Activated B cell treated with CpG ODN at 0.5 μM for 24 hours (primary cell): Measurements from ENCODE around the gene BRIP1. TPM values are rescaled to one million over a fixed set of nuclear protein-coding genes. Genes with fewer than 3 reads are reported as not detected.

ENCODE experiments used
- ATAC-seq: fragments of 200-7000 bp; cut with Tn5 transposase; one replicate; pipeline ENCODE4 v1.10.0; 2021; ENCODE audit warnings: low read depth, mild to moderate bottlenecking, moderate library complexity
- CTCF ChIA-PET: fragments of 350-600 bp; sonication (Branson Sonifier 250); formaldehyde crosslinking; loops from one replicate; lab custom pipeline; 2021; ENCODE audit warnings: antibody characterized with exemption; lab: Charles Lee
- POLR2A ChIA-PET: fragments of 350-600 bp; sonication (Branson Sonifier 250); formaldehyde crosslinking; loops from one replicate; lab custom pipeline; 2021; ENCODE audit warnings: antibody characterized with exemption; lab: Charles Lee
- DNase-seq: peaks from one replicate; pipeline ENCODE4 v3.0.0; 2022
- H3K27ac Mint-ChIP-seq: one replicate; pipeline ENCODE4 v1.8.0; 2020; ENCODE audit warnings: mixed read lengths
- H3K27me3 Mint-ChIP-seq: one replicate; pipeline ENCODE4 v1.8.0; 2021; ENCODE audit warnings: mixed read lengths
- H3K36me3 Mint-ChIP-seq: one replicate; pipeline ENCODE4 v1.8.0; 2021; ENCODE audit warnings: low read depth, mixed read lengths
- H3K4me1 Mint-ChIP-seq: one replicate; pipeline ENCODE4 v1.8.0; 2021; ENCODE audit warnings: mixed read lengths
- H3K4me3 Mint-ChIP-seq: one replicate; pipeline ENCODE4 v1.8.0; 2020; ENCODE audit warnings: mild to moderate bottlenecking, mixed read lengths
- H3K9me3 Mint-ChIP-seq: one replicate; pipeline ENCODE4 v1.8.0; 2020; ENCODE audit warnings: mixed read lengths
- intact Hi-C: fragments of 100-400 bp; cut with micrococcal nuclease; formaldehyde crosslinking; loops from one replicate; pipeline ENCODE4 v1.15.1; 2024
- total RNA-seq: library from RNA; stranded (reverse); gene quantifications from 2 replicates; pipeline ENCODE4 v1.2.3, GENCODE V29; 2022
- TF ChIP-seq, protein P1 (sequence below): fragments of 200-600 bp; IDR thresholded peaks from one replicate; pipeline ENCODE4 v1.8.0; 2022; ENCODE audit warnings: antibody characterized with exemption, mild to moderate bottlenecking

Gene BRIP1
- total RNA-seq, 1 donor from 2014 or later = 2.5 TPM

DNA sequence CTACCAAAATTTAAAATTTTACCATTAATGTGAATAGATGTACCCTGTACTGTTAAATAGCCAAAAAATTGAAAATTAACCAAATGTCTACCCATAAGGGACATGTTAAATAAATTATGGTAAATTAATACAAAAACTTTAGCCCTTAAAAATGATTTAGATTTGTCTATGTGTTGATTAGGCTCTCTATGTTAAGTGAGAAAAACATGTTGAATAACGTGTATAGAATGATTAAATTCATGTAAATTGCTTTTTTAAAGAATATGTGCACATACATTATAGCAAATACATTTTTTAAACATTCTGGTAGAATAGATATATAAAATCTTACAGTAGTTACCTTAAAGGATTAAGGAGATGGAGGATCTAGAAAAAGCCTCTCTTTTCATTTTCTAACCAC lies 59.5 kb downstream of the BRIP1 start:
- no peaks in the 10 kb centered on the region for H3K9me3 Mint-ChIP-seq
- ChIA-PET POLR2A (no interaction called here), CTCF (no interaction called here)
- TF ChIP-seq, protein P1, sequence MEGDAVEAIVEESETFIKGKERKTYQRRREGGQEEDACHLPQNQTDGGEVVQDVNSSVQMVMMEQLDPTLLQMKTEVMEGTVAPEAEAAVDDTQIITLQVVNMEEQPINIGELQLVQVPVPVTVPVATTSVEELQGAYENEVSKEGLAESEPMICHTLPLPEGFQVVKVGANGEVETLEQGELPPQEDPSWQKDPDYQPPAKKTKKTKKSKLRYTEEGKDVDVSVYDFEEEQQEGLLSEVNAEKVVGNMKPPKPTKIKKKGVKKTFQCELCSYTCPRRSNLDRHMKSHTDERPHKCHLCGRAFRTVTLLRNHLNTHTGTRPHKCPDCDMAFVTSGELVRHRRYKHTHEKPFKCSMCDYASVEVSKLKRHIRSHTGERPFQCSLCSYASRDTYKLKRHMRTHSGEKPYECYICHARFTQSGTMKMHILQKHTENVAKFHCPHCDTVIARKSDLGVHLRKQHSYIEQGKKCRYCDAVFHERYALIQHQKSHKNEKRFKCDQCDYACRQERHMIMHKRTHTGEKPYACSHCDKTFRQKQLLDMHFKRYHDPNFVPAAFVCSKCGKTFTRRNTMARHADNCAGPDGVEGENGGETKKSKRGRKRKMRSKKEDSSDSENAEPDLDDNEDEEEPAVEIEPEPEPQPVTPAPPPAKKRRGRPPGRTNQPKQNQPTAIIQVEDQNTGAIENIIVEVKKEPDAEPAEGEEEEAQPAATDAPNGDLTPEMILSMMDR = no peak
- no peaks in the 10 kb centered on the region for H3K27me3 Mint-ChIP-seq
- intact Hi-C loops = no loop called here
- H3K4me1 Mint-ChIP-seq = peaks cover 15% of the 10 kb centered on the region
- H3K4me3 Mint-ChIP-seq = no peak overlapping the region
- H3K27ac Mint-ChIP-seq = no peak overlapping the region
- no peak for DNase-seq
- no peak for ATAC-seq
- peaks cover 2% of the 10 kb centered on the region for H3K36me3 Mint-ChIP-seq

DNA sequence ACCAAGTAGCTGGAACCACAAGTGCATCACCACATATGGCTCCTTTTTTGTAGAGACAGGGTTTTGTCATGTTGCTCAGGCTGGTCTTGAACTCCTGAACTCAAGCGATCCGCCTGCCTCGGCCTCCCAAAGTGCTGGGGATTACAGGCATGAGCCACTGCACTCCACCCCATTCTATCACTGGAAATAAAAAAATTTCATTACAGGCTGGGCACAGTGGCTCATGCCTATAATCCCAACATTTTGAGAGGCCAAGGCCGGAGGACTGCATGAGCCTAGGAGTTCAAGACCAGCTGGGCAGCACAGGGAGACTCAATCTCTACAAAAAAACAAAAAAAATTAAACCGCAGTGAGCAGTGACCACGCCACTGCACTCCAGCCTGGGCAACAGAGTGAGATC lies 60.1 kb downstream of the BRIP1 start:
- TF ChIP-seq, protein P1 = no peak
- no peaks in the 10 kb centered on the region for H3K27me3 Mint-ChIP-seq
- POLR2A ChIA-PET = no interaction called here
- CTCF ChIA-PET = no interaction called here
- intact Hi-C loops = no loop called here
- no peaks in the 10 kb centered on the region for H3K36me3 Mint-ChIP-seq
- DNase-seq (no peak), ATAC-seq (no peak)
- no peaks in the 10 kb centered on the region for H3K9me3 Mint-ChIP-seq
- no peak overlapping the region for H3K4me3 Mint-ChIP-seq
- peaks cover 15% of the 10 kb centered on the region for H3K4me1 Mint-ChIP-seq
- no peak overlapping the region for H3K27ac Mint-ChIP-seq

DNA sequence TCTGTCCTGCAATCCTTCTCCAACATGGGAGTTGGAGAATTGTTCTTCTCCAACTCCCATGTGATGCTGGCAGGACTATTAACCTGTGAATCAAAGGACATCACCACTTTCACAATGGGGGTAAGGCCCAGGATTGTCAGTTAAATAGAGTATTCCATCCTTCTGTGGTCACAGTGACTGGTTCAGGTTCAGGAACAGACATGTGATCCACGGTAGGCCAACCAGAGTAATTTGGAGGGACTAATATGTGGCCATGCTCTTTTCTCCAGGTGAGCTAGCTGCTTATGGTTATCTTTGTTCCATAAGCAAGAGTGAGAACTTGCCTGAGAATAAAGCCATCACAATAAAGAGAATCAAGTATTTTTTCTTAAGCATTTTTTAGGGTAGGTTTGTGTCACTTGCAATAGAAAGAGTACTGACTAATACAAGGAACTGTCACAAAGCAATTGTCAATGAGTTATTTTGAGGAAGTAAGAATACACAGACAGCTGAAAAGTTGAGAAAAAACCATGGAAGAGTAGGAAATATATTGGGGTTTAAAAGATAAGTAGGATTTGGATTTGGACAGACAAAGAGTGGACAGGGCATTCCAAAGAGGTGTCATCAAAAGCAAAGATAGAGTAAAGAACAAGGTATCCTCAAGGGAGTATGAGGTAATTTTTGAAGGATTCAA lies 63.4 kb downstream of the BRIP1 start:
- no peaks in the 10 kb centered on the region for H3K9me3 Mint-ChIP-seq
- H3K27ac Mint-ChIP-seq = no peak overlapping the region
- no peak for DNase-seq
- TF ChIP-seq, protein P1 = no peak
- H3K4me1 Mint-ChIP-seq = peaks cover 8% of the 10 kb centered on the region
- H3K4me3 Mint-ChIP-seq = no peak overlapping the region
- intact Hi-C loops = no loop called here
- no peak for ATAC-seq
- no peaks in the 10 kb centered on the region for H3K27me3 Mint-ChIP-seq
- H3K36me3 Mint-ChIP-seq = no peaks in the 10 kb centered on the region
- CTCF ChIA-PET = no interaction called here
- POLR2A ChIA-PET = no interaction called here

DNA sequence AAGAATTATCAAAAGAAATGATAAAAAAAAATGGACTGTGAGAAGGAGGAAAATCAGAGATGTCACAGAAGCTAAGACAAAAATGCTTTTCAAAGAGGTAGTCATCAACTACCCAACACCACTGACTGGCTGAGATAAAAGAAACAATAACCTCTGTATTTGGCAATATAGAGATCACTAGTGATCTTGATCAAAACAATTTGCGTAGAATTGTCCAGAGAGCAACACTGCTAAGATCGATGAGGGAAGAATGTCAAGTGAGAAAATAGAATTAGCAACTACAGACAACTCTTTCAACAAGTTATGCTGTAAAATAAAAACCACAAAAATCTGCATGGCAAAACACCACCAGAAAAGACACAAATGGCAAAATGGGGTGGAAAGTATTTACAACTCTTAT lies 66.0 kb downstream of the BRIP1 start:
- Mint-ChIP-seq H3K4me3 (no peak overlapping the region), H3K4me1 (peaks cover 8% of the 10 kb centered on the region), H3K27ac (no peak overlapping the region), H3K27me3 (no peaks in the 10 kb centered on the region), H3K36me3 (no peaks in the 10 kb centered on the region), H3K9me3 (no peaks in the 10 kb centered on the region)
- DNase-seq = no peak
- ATAC-seq = no peak
- CTCF ChIA-PET = no interaction called here
- TF ChIP-seq, protein P1 = no peak
- intact Hi-C loops = no loop called here
- POLR2A ChIA-PET = no interaction called here

DNA sequence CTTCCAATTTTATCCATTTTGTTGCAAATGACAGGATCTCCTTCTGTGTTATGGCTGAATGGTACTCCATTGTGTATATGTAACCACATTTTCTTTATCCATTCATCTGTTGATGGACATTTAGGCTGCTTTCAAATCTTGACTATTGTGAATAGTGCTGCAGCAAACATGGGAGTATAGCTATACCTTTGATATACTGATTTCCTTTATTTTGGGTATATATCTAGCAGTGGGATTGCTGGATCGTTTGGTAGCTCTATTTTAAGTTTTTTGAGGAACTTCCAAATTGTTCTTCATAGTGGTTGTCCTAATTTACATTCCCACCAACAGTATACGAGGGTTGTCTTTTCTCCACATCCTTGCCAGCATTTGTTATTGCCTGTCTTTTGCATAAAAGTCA lies 67.8 kb downstream of the BRIP1 start:
- H3K36me3 Mint-ChIP-seq = no peaks in the 10 kb centered on the region
- ChIA-PET POLR2A (no interaction called here), CTCF (no interaction called here)
- no peak for DNase-seq
- no peak overlapping the region for H3K4me3 Mint-ChIP-seq
- H3K9me3 Mint-ChIP-seq = no peaks in the 10 kb centered on the region
- intact Hi-C loops = no loop called here
- peaks cover 8% of the 10 kb centered on the region for H3K4me1 Mint-ChIP-seq
- TF ChIP-seq, protein P1 = no peak
- no peak for ATAC-seq
- H3K27me3 Mint-ChIP-seq = no peaks in the 10 kb centered on the region
- no peak overlapping the region for H3K27ac Mint-ChIP-seq
